HEK293T (cell line): ENCODE measurements around the gene ATP10A.

Experiments
- BHLHE40 ChIP-seq: fragments of 450-650 bp; IDR thresholded peaks from 2 replicates; pipeline ENCODE4 v1.6.1; 2016; ENCODE audit warnings: mild to moderate bottlenecking, moderate library complexity, borderline replicate concordance
- FOXM1 ChIP-seq: fragments of 450-650 bp; IDR thresholded peaks from 2 replicates; pipeline ENCODE4 v1.6.1; 2017; ENCODE audit warnings: mild to moderate bottlenecking, borderline replicate concordance
- NFRKB ChIP-seq: fragments of 450-650 bp; IDR thresholded peaks from 2 replicates; pipeline ENCODE4 v1.6.1; 2016; ENCODE audit warnings: mild to moderate bottlenecking, moderate library complexity
- SP1 ChIP-seq: fragments of 450-650 bp; IDR thresholded peaks from 2 replicates; pipeline ENCODE4 v1.6.1; 2017

- TF ChIP-seq FOXM1, result no peak
- no peak for TF ChIP-seq SP1
- no peak for TF ChIP-seq NFRKB
- no peak for TF ChIP-seq BHLHE40
Observed at GRCh38 chr15:25852661-25853524, 10.2 kb downstream of the ATP10A start.
